GM19452 (cell line): ENCODE results near the gene RNF182.
"Not testable (repeated sequence)": the region's sequence is repeated elsewhere in the genome, so short reads cannot be mapped to it uniquely, and the experiment has no call there.

Experiments
- ATAC-seq: cut with Tn5 transposase; IDR thresholded peaks from one replicate; pipeline ENCODE4 v1.9.1; 2021; ENCODE audit not compliant: unreplicated experiment

The RNF182 gene

DNA sequence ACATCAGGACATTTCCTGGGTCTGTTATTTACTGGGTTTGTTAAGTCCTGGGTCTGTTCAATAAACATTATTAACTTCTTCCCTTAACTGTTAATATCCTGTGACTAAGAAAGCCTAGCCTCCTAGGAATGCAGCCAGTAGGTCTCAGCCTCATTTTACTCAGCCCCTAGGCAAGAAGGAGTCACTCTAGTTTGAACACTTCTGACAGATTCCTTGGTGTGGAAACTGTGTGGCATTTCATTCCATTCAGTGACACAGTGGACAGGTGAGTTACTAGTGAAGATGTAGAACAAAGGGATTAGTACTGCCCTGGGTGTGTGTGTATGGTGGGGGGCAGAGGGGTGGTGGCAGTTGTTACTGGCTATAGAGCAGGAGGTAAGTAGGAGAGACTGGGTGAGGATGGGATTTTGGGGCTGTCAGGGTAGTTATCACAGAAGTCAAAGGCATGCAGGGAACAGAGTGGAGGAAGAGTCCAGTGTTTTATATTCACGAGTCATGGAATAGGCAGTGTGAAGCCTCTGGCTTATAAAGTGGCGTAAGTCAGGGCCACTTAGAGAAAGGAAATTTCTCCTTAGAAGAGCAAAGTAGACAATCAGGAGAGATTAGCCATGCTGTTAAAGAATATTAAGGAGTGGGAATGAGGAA lies 28.4 kb downstream of the RNF182 start:
- no peak for ATAC-seq

DNA sequence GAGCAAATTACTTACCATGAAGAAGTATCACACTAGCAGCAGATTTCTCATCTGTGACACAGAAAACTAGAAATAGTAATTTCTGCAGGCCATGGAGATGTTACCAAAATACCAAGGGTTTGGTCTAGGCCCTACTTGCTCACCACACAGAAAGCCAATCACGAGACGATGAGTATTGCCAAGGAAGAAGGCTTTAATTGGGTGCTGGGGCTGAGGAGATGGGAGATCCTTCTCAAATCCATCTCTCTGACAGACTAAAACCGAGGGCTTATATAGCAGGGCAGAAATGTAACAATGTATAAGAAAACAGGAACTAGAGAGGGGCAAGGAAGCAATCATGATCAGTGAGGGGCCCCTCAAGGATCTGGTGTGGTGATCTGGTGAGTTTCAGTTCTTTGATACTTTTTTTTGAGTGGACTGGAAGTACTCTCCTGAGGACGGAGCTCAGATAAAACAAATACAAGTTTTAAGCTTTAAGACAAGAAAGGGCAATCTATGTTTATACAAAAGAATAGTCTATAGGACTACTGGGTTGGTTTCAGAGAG lies 40.9 kb downstream of the RNF182 start:
- ATAC-seq = no peak

DNA sequence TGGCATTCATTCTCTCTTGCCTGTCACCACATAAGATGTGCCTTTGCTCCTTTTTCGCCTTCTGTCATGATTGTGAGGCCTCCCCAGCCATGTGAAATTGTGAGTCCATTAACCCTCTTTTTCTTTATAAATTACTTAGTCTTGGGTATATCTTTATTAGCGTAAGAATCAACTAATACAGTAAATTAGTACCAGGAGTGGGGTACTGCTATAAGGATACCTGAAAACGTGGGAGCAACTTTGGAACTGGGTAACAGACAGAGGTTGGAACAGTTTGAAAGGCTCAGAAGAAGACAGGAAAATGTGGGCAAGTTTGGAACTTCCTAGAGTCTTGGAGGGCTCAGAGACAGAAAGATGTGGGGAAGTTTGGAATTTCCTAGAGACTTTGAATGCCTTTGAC lies 46.6 kb downstream of the RNF182 start:
- no peak for ATAC-seq

DNA sequence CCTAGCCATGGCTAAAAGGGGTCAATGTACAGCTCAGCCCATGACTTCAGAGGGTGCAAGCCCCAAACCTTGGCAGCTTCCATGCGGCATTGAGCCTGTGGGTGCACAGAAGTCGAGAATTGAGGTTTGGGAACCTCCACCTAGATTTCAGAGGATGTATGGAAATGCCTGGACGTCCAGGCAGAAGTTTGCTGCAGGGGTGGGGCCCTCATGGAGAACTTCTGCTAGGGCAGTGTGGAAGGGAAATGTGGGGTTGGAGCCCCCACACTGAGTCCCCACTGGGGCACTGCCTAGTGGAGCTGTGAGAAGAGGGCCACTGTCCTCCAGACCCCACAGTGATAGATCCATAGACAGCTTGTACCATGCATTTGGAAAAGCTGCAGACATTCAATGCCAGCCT lies 47.9 kb downstream of the RNF182 start:
- not testable (repeated sequence) for ATAC-seq

DNA sequence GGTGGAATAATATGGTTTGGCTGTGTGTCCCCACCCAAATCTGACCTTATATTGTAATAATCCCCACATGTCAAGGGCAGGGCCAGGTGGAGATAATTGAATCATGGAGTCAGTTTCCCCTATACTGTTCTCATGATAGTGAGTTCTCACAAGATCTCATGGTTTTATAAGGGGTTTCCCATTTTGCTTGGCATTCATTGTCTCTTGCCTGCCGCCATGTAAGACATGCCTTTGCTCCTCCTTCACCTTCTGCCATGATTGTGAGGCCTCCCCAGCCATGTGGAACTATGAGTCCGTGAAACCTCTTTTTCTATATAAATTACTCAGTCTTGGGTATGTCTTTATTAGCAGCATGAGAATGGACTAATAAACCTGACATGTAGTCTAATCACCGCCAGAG lies 48.7 kb downstream of the RNF182 start:
- ATAC-seq = not testable (repeated sequence)

DNA sequence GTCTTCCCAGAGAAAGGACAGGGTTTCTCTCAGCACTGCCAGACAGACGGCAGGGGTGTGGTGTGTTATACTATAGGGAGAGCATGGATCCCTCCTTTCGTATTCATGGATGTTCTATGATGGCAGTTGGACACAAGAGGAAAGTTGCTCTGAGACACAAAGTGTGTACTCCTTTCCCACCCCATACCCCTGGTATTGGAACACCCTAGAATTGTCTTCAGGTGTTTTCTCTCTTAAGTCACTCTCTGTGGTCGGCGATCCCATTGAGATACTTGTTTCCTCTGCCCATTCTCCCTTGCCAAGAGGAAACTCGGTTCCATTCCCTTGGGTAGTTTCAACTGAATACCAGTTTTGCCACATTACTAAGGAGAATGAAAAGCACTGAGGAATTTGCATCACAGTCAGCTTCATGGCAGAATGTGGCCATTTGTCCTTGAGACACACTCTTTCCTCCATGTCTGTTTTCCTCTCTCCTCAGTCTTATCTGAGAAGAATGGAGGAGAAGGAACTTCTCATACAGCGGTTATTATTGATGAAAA lies 53.4 kb downstream of the RNF182 start:
- ATAC-seq = no peak

DNA sequence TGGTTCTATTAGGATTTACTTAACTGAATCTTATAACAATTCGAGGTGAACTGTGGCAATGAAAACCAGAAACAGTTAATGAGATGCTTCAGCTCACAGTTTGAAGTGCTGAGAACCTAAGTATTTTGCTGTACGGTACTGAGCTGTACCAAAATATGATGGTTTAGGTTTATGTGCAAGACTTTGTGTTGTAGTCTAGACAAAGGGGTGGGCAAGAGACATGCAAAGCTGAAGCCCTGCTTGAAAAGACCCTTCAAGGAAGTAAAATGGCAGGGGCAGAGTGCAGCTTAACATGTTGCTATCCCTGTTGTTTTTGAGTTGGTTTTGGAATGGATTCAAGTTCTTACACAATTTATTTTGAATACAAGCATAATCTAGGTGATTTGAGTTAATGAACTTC lies 54.0 kb downstream of the RNF182 start:
- no peak for ATAC-seq

DNA sequence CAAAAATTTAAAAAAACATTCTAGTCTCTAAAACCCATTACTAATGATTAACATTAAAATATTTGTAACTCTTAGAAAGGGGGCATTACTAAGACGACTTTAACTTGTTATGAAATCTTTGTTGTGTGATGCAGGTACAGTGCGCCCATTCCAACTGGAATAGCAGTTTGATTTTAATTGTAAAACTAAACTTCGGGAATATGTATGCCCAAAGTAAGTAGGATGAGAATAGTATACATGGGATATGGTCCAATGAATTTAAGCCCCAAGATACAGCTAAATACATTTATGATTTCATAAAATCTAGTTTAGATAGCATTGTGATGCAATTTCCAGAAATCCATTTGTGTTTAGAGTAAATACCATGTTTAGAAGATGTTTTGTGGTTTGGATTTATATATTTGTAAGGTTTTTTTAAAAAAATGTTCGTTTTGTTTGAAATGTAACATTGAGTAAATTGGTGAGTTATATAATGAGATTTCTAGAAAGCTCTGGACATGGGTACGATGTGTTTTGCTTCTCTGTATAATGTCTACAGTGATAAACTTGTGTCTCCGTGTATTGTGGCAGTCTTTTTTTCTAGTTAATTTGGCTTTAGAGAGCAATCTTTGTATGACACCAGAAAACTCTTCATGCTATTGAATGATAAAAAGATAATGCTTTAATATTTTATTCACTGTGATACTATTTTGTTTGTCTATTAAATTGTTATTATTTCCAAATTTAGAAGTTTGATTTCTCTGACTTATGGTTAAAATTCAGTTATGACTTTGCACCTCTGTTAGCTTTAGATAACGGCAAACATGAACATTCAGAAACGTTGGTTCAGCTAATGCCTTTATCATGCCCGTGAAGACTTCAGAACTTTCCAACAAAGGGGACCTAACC lies 54.8 kb downstream of the RNF182 start:
- no peak for ATAC-seq

DNA sequence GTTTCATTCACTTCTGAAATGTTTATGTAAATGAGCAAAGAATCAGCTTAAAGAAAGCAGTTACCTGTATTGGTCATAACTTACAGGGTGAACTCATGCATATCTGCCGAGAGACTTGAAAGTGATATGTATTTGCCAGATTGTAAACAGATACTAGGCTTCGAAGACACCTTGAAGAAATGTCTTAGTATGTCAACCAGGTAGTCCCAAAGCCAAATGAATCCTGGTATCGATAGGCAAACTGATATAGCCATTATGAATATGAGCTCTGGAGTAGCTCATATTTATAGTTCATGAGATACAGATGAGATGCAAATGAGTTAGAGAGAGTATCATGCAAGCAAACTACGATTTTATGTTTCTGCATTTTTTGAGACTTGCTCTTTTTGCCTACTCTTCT lies 55.8 kb downstream of the RNF182 start:
- no peak for ATAC-seq

DNA sequence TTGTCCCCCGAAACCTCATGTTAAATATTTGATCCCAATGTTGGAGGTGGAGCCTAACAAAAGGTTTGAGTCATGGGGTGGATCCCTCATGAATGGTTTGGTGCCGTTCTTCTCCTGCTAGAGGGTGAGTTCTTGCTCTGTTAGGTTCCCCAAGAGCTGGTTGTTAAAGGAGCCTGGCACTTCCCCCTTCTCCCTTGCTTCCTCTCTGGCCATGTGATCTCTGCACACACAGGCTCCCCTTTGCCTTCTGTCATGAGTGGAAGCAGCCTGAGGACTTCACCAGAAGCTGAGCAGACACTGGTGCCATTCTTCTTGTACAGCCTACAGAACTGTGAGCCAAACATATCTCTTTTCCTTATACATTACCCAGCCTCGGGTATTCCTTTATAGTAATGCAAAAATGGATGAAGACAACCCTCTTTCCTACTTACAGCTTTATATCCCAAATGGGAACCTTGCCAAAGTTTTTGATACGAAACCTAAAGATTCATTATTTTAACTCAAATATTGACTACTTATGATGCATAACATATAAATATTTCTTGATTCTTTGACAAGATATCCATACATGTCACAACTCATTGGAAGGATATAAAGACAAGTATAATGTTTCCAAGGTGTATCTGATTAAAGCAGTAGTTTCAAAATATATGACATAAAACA lies 61.0 kb downstream of the RNF182 start:
- ATAC-seq = no peak

DNA sequence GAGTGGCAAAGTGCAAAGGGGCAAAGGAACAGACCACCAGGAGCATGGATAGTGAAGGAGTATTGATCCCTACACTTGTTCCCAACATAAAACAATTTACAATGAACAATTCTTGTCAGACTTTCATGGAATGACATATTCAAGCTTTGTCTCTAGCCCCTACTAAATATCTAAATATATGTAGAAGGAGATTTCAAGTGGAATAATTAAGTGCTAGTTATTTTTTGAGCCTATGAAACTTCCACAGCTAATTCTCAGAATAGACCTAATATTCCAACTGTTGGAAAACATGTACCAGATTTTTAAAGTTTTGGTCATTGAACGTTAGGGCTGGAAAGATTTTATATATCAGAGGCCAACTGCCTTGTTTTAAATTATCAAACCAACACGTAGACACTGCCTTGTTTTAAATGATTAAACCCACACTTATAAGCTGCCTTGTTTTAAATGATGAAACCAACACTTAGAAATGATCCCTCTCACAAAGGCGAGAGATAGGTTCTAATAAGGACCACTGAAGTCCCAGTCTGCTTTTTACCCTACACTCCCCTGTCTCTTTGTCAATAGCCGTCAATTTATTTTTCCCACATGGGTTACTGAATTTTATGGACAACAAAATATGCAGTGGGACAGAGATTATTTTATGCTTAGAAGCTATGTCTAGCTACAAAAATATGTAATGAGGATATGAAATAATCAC lies 62.1 kb downstream of the RNF182 start:
- ATAC-seq = no peak

DNA sequence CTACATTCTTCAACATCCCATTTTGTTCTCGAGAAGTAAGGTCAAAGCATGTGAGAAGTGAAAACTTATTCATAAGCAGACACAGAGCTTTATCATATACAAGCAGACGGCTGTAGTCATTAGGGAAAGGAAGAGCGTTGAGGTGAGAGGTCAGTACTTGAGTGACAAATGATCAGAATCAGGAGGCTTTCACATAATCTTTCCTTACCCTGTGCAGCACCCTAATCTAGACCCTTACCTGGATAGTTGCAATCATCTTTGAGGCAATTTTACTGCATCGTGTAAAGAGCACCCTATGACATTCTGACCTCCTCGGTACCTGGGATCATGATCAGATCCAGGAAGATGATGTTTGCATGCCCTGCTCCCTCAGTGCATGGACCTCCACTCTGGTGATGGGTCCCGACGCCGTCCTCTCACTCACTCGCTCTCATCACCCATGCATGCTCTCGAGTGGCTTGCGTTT lies 62.7 kb downstream of the RNF182 start:
- ATAC-seq = no peak

DNA sequence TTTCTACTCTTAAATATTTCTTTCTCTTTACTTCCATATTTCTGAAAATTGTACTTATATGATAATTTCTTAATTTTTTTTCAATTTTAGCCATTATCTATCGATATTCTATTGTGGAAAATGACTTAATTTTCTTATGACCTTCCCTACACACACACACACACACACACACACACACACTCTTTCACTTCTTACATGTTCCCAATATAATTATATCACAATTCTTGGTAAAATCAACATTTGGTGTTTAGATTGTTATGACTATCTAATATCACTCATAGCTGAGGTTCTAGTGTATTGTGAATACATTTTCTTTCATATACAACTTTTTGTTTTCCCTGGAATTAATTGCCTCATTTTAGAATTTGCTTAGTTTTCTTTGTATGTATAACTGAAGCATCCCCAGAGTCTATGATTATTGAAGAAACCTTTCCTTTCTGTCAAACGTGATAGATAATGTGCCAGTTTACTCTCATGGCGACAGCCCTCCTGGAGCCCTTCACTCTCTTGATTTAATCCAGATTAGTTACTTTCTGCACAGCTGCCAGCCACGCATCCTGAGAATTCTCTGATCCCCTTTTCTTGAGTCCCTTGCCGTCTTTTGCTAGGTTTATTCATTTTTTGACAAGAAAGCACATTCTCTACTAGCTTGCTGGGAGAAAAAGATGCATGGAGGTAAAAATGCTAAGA lies 63.4 kb downstream of the RNF182 start:
- ATAC-seq = no peak

DNA sequence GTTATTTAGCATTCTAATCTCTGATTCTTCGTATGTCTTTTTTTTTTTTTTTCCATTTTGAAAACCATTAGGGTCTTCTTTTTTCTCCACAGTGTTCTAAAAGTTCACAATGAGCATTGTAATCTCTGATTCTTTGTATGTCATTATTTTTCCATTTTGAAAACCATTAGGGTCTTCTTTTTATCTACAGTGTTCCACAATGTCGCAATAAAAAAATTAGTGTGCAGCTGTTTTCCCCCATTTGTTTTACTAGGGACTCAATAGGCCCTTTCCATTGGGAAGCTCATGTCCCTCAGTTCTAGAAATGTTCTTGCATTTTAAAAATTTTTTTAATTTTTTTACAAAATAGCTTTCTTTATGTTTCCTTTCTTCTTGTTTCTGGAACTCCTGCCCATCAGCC lies 64.2 kb downstream of the RNF182 start:
- no peak for ATAC-seq

DNA sequence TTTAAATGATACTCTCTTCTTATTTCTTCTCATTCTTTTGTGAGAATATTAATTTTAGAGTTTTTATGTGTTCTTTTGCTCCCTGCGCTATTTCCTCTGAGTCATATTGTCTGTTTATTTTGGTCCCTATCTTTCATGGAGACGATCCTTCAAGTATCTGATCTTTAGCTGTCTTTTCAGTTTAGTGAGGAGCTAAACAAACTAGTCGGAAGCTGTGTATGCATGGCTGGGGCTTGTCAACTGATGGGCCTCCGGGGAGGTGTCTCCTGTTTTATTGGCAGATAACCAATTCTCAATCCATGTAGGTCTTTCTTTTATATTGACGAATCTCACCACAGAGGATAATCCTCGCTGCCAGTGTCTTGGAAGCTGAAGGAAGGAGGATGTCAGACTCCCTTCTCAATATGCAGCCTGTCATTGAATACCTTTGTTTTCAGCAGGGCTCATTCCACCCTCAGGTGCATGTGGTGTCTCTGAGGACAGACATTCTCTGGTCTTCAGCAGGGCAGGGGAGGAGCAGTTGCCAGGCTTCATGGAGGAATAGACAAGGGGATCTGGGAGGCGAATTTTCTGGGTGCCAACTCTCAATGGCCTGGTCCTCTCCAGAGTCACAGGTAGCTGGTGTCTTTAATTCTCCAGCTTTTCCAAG lies 64.9 kb downstream of the RNF182 start:
- no peak for ATAC-seq

DNA sequence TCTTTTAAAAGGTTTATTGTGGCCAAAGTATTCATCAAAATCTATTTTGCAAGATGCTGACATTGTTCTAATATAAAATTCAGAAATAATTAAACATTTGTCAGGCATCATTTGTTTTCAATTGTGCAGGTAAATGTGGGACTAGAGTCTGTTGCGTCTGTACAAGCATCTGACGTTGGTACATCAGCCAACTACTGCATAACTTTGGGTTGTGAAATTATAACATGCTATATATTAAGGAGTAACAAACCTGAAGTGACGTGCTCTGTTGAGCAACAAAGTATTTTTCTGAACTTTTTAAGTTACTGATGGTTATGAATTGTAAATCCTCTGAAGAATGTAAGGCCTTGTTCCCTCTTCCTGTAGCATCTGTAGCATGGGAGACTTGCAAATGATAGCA lies 66.0 kb downstream of the RNF182 start:
- no peak for ATAC-seq

DNA sequence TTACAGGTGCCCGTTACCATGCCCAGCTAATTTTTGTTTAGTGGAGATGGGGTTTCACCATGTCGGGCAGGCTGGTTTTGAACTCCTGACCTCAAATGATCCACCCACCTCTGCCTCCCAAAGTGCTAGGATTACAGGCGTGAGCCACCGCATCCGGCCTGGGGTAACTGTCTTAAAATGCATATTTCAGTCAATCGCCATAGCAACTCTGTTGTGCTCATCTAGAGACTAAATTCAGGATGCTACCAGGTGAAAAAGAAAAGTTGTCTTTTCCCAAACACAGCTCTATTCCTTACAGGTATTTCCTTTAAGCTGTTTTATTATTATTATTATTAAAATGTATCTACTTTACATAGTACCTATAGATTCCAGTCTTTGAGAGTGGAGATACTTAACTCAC lies 66.6 kb downstream of the RNF182 start:
- no peak for ATAC-seq

DNA sequence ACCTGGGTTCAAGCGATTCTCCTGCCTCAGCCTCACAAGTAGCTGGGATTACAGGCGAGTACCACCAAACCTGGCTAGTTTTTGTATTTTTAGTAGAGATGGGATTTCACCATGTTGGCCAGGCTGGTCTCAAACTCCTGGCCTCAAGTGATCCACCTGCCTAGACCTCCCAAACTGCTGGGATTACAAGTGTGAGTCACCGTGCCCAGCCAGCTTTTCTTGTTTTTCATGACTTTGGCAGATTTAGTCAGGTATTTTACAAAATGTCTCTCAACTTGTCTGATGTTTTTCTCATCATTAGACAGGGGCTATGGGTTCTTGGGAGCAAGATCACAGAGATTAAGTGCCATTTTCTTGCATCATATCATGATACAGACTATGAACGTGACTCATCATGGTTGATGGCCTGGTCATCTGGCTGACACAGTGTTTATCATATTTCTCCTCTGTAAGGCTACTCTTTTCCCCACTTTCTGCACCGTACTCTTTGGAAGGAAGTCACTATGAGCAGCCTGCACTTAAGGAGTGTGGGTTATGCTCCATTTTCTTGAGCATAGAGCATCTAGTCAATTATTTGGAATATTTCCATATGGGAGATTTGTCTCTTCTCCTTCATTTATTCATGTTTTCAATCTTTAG lies 67.8 kb downstream of the RNF182 start:
- ATAC-seq = no peak

DNA sequence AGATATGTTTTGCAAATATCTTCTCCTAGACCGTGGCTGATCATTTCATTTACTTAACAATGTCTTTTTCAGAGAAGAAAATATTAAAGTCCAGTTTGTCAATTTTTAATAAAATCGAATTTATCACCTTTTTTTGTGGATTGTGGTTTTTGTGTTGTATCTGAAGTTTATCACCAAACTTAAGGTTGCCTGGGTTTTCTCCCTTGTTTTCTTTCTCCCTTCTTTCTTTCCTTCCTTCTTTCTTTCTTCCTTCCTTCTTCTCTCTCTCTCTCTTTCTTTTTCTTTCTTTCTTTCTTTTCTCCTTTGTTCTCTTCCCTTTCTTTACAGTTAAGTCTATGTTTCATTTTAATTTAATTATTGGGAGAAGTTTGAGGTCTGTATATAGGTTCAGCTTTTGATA lies 68.7 kb downstream of the RNF182 start:
- ATAC-seq = no peak
